Heart left ventricle (tissue), 16 donors: Measurements from ENCODE around the gene DNM1. TPM values are rescaled to one million over a fixed set of nuclear protein-coding genes. Genes with fewer than 3 reads are reported as not detected.

Experiments used
- ATAC-seq, 4 donors: fragments of 200-7000 bp; cut with Tn5 transposase; one replicate each; pipeline ENCODE4 v1.9.1; 2020 to 2022; ENCODE audit warnings: moderate library complexity in 4 of 4, mild to moderate bottlenecking in 3 of 4, moderate number of reproducible peaks in 1 of 4
- DNase-seq, 5 donors: peaks; one replicate each; pipeline ENCODE4 v3.0.0-alpha.2; 2020
- H3K27ac ChIP-seq, 12 donors: fragments of 200-600 bp; sonication (generic) in 4 of 12; one replicate each; pipeline versions ENCODE4 v1.5.0 to v1.8.0; 2016 to 2022; ENCODE audit warnings: mild to moderate bottlenecking in 2 of 12
- H3K27me3 ChIP-seq, 9 donors: fragments of 200-600 bp; sonication (generic) in 2 of 9; one replicate each; pipeline versions ENCODE4 v1.5.1 to v1.8.0; 2016 to 2022; ENCODE audit warnings: mild to moderate bottlenecking in 3 of 9
- H3K36me3 ChIP-seq, 9 donors: fragments of 200-600 bp; sonication (generic) in 2 of 9; one replicate each; pipeline versions ENCODE4 v1.5.0 to v1.8.0; 2018 to 2022; ENCODE audit warnings: mild to moderate bottlenecking in 2 of 9
- H3K4me1 ChIP-seq, 12 donors: fragments of 200-600 bp; sonication (generic) in 4 of 12; one replicate each; pipeline versions ENCODE4 v1.5.0 to v1.8.0; 2016 to 2022; ENCODE audit warnings: mild to moderate bottlenecking in 3 of 12
- H3K4me3 ChIP-seq, 12 donors: fragments of 200-600 bp; sonication (generic) in 4 of 12; one replicate each; pipeline versions ENCODE4 v1.5.0 to v1.8.0; 2017 to 2022; ENCODE audit warnings: mild to moderate bottlenecking in 9 of 12, moderate library complexity in 4 of 12
- H3K9me3 ChIP-seq, 12 donors: fragments of 200-600 bp; sonication (generic) in 4 of 12; one replicate each; pipeline versions ENCODE4 v1.5.0 to v1.8.0; 2016 to 2022; ENCODE audit warnings: mild to moderate bottlenecking in 1 of 12
- CTCF ChIP-seq, 12 donors: fragments of 200-600 bp; sonication (generic) in 4 of 12; IDR thresholded peaks; one replicate each; pipeline versions ENCODE4 v1.5.0 to v1.8.0; 2018 to 2022; ENCODE audit warnings: antibody characterized with exemption in 12 of 12, mild to moderate bottlenecking in 5 of 12
- POLR2A ChIP-seq, 2 donors: fragments of 450-650 bp; IDR thresholded peaks; one replicate each; pipeline ENCODE4 v1.6.1; 2017; ENCODE audit warnings: antibody characterized with exemption in 2 of 2, mild to moderate bottlenecking in 2 of 2, moderate library complexity in 2 of 2
- WGBS, 4 donors: extraction: QIAGEN DNeasy Blood & Tissue Kit in 2 of 4; methylation state at CpG; one replicate each; pipeline versions ENCODE4 v1.1.5 to v1.1.7; 2013 to 2018; 5-methylcytosine and 5-hydroxymethylcytosine counted together
- intact Hi-C, 10 donors: fragments of 100-400 bp; cut with DNase I; formaldehyde crosslinking; loops; one replicate each; pipeline versions ENCODE4 v1.11.1 to v1.14.2; 2022
- polyA plus RNA-seq, 2 donors: library from polyadenylated mRNA; stranded (reverse); fragments of 200-250 nt; gene quantifications; one replicate each; pipeline ENCODE4 v1.2.3, GENCODE V29; 2013
- total RNA-seq, 9 donors: library from RNA; depleted of rRNA in 2 of 9; stranded (reverse); fragments of >200 nt in 2 of 9; fragmentation: NEBNext Ultra II Directional in 3 of 9; extraction: Animal tissue kit (Norgen Biotek cat#: 25700) in 3 of 9; gene quantifications; one replicate each; pipeline versions ENCODE4 v1.1.0 to v1.2.4, GENCODE V29; 2016 to 2023
- donor health status: ischemic (EF 13 %, LVEDD 7.1; RV severe dilation, severe dysfunction).
- donor health status: healthy with polysubstance abuse.
- donor health status: DM: no; HTN: yes; CAD: no.
- donor health status: DM: no; HTN: no; CAD: no.
- donor health status: ischemic (EF 25% LVEDD 6.9; RV normal size, moderate dysfunction).
- donor health status: ischemic (EF 25% LVEDD 5.7; RV mildly dilated, moderate dysfunction).
- donor health status: healthy.
- donor health status: DM: yes; HTN: yes; CAD: no.
- donor health status: ischemic (EF 35%, LVEDD 5.7; RV mildly dilated, moderate dysfunction).
- donor health status: nonischemic (EF 11% LVEDD 7.7; RV severe dilation, severe dysfunction).
- donor health status: DM: yes; HTN: yes; CAD: no.
- donor health status: PGD.
- donor health status: ischemic (EF 29% LVEDD 5.4; RV normal size, mild dysfunction).
- donor health status: nonischemic (EF 23%, LVEDD 6.1; RV moderate dilation, normal function).

DNM1 gene
- total and polyA plus RNA-seq, 11 donors: 1.6 to 17.2 (median 3.6) TPM

GRCh38 chr9:128244091-128244836 is 41.1 kb downstream of the DNM1 start:
- no peak for TF ChIP-seq POLR2A (IDR thresholded peaks at IDR 0.05)
- TF ChIP-seq CTCF (IDR thresholded peaks at IDR 0.05): no peak
- Histone ChIP-seq H3K27ac (peak overlapping the region; percentile 37 to 94 (median 64)), H3K4me3 (peak overlapping the region in 11 of 12 donors; percentile 22 to 65 (median 45)), H3K4me1 (peaks cover 0 to 35% (median 14%) of the 10 kb centered on the region in 12 donors), H3K27me3 (no peaks in the 10 kb centered on the region), H3K36me3 (no peaks in the 10 kb centered on the region), H3K9me3 (no peaks in the 10 kb centered on the region)
- DNase-seq: no peak
- intact Hi-C loops: no loop called here
- 64 to 81% (median 66%) methylated on average over 10 to 13 of the region's 13 CpGs for WGBS, 4 donors
- ATAC-seq: peak; percentile 2 to 13 (median 6)

GRCh38 chr9:128244837-128245231 is 41.7 kb downstream of the DNM1 start:
- Histone ChIP-seq H3K27me3 (no peaks in the 10 kb centered on the region), H3K4me3 (peak overlapping the region in 11 of 12 donors; percentile 22 to 65 (median 45)), H3K9me3 (no peaks in the 10 kb centered on the region), H3K4me1 (peaks cover 0 to 35% (median 14%) of the 10 kb centered on the region in 12 donors), H3K27ac (peak overlapping the region; percentile 37 to 94 (median 64)), H3K36me3 (no peaks in the 10 kb centered on the region)
- intact Hi-C loops: no loop called here
- 7 to 22% (median 21%) methylated on average over 12 to 18 of the region's 18 CpGs for WGBS, 4 donors
- no peak for TF ChIP-seq CTCF (IDR thresholded peaks at IDR 0.05)
- peak in 1 of 2 donors; percentile 28 for TF ChIP-seq POLR2A (IDR thresholded peaks at IDR 0.05)
- DNase-seq (peak; percentile 80 to 90 (median 88)), ATAC-seq (peak; percentile 71 to 84 (median 82))

- Histone ChIP-seq H3K4me3 (peak overlapping the region in 3 of 12 donors; percentile 4 to 65 (median 46)), H3K9me3 (no peaks in the 10 kb centered on the region), H3K36me3 (no peaks in the 10 kb centered on the region), H3K4me1 (peaks cover 0 to 42% (median 15%) of the 10 kb centered on the region in 12 donors), H3K27ac (peak overlapping the region in 11 of 12 donors; percentile 37 to 83 (median 64)), H3K27me3 (peaks cover 0 to 5% (median 0%) of the 10 kb centered on the region in 9 donors)
- DNase-seq: peak; percentile 66 to 78 (median 74)
- WGBS, 4 donors: 28 to 50% (median 43%) methylated on average over 8 to 13 of the region's 13 CpGs
- intact Hi-C loops: no loop called here
- no peak for TF ChIP-seq CTCF (IDR thresholded peaks at IDR 0.05)
- ATAC-seq: peak in 3 of 4 donors; percentile 0 to 58 (median 56)
Observed at GRCh38 chr9:128245421-128246151, 42.4 kb downstream of the DNM1 start.

GRCh38 chr9:128246471-128246870 is 43.3 kb downstream of the DNM1 start:
- Histone ChIP-seq H3K4me1 (peaks cover 6 to 51% (median 22%) of the 10 kb centered on the region in 12 donors), H3K9me3 (no peaks in the 10 kb centered on the region), H3K27me3 (peaks cover 0 to 10% (median 0%) of the 10 kb centered on the region in 9 donors), H3K27ac (peak overlapping the region in 8 of 12 donors; percentile 8 to 83 (median 67)), H3K36me3 (no peaks in the 10 kb centered on the region), H3K4me3 (no peak overlapping the region)
- WGBS, 4 donors: 56 to 63% (median 58%) methylated on average over 2 of the region's 2 CpGs
- TF ChIP-seq CTCF (IDR thresholded peaks at IDR 0.05) (no peak), POLR2A (IDR thresholded peaks at IDR 0.05) (no peak)
- DNase-seq (no peak), ATAC-seq (no peak)
- intact Hi-C loops: no loop called here
